Ascending aorta (tissue), 2 donors: ENCODE results near the gene EXOC4. TPM values are rescaled to one million over a fixed set of nuclear protein-coding genes. Genes with fewer than 3 reads are reported as not detected.

Experiments
- DNase-seq, 2 donors: peaks; one replicate each; pipeline ENCODE4 v3.0.0-alpha.2; 2019; ENCODE audit warnings: low spot score in 2 of 2
- H3K27ac ChIP-seq, 2 donors: fragments of 200-600 bp; sonication (generic); one replicate each; pipeline ENCODE4 v1.5.1; 2016 to 2017; ENCODE audit warnings: mild to moderate bottlenecking in 1 of 2
- H3K27me3 ChIP-seq: fragments of 200-600 bp; sonication (generic); one replicate; pipeline ENCODE4 v1.5.1; 2017
- H3K36me3 ChIP-seq, 2 donors: fragments of 200-600 bp; sonication (generic); one replicate each; pipeline ENCODE4 v1.5.1; 2016
- H3K4me1 ChIP-seq, 2 donors: fragments of 200-600 bp; sonication (generic); one replicate each; pipeline ENCODE4 v1.5.1; 2016 to 2017; ENCODE audit warnings: mild to moderate bottlenecking in 1 of 2
- H3K4me3 ChIP-seq, 2 donors: fragments of 200-600 bp; sonication (generic); one replicate each; pipeline ENCODE4 v1.5.1; 2016 to 2017; ENCODE audit warnings: mild to moderate bottlenecking in 1 of 2
- H3K9me3 ChIP-seq, 2 donors: fragments of 200-600 bp; sonication (generic); one replicate each; pipeline ENCODE4 v1.5.1; 2016
- CTCF ChIP-seq, 3 experiments: fragments of 200-600 bp in 2 of 3; fragments of 450-650 bp in 1 of 3; sonication (generic) in 2 of 3; IDR thresholded peaks; one replicate each; pipeline ENCODE4 v1.5.1; 2016 to 2019; ENCODE audit warnings: antibody characterized with exemption in 3 of 3, mild to moderate bottlenecking in 1 of 3, moderate library complexity in 1 of 3
- intact Hi-C: fragments of 100-400 bp; cut with DNase I; formaldehyde crosslinking; loops from one replicate; pipeline ENCODE4 v1.15.1; 2023
- total RNA-seq: library from RNA; depleted of rRNA; stranded (reverse); fragments of >200 nt; gene quantifications from one replicate; pipeline ENCODE4 v1.1.0, GENCODE V29; 2016

Gene EXOC4
- total RNA-seq, 1 donor from 2014 or later: 27.1 TPM

DNA sequence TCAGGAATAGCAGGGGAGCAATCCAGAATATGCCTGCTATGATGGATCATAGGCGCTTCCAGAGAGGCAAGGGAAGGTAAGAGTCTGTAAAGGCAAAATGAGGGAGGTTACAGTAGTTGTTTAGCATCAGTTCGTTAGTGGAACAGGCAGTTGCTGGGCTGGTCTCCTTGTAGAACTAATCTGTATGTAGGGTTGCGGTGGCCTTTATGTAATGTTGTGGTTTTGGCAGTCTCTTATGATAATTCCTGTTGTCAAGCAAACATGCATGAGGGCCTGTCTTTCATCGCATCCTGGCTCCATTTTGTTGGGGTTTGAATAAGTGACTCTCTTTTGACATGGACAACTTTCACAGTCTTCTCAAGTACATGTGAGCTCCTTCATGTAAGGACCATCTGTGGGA lies 446.5 kb downstream of the EXOC4 start:
- no peaks in the 10 kb centered on the region for H3K27me3 ChIP-seq
- H3K4me3 ChIP-seq: no peak overlapping the region
- no peak for TF ChIP-seq CTCF (IDR thresholded peaks at IDR 0.05)
- H3K9me3 ChIP-seq: no peaks in the 10 kb centered on the region
- H3K27ac ChIP-seq: no peak overlapping the region
- DNase-seq: no peak
- intact Hi-C loops: no loop called here
- no peaks in the 10 kb centered on the region for H3K4me1 ChIP-seq
- H3K36me3 ChIP-seq: no peaks in the 10 kb centered on the region

GRCh38 chr7:133702078-133702477 lies 449.2 kb downstream of the EXOC4 start:
- Histone ChIP-seq H3K9me3 (no peaks in the 10 kb centered on the region), H3K36me3 (no peaks in the 10 kb centered on the region), H3K4me3 (no peak overlapping the region), H3K4me1 (no peaks in the 10 kb centered on the region), H3K27ac (no peak overlapping the region), H3K27me3 (no peaks in the 10 kb centered on the region)
- no peak for DNase-seq
- TF ChIP-seq CTCF (IDR thresholded peaks at IDR 0.05): no peak
- intact Hi-C loops: no loop called here

DNA sequence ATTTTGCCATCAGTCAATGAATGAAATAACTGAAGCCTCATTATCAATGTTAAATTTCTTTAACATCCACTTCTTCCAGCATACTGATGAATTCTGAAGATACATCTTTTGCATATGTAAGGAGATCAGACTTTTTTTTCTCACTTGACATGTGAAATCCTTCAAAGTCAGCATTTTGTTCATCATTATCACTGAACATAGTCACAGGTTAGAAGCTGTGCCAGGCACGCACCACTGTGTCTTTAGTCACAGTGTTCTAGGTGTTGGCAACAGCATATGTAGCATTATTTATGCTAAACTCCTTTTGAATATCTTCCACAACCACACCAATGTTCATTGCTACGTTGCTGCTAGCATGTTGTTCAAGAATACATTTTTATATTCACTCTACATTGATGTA lies 450.1 kb downstream of the EXOC4 start:
- no peak for DNase-seq
- no peak for TF ChIP-seq CTCF (IDR thresholded peaks at IDR 0.05)

DNA sequence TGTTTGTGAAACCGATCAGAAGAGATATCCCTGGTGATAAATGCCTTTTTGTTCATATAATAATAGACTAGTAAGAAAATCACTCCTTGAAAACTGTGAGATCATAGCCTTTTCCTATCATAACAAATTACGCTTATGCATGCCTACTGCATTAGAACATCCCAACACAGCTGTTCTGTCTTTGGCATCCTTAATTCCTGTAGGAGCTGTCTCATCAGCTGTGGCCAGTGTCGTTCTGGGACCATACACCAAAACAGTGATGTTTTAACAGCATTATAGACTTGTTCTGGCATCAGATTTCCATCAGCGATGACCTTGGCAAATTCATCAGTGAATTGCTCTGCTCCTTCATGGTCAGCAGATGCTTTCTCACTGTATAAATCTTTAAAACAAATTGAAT lies 450.7 kb downstream of the EXOC4 start:
- H3K27ac ChIP-seq: no peak overlapping the region
- intact Hi-C loops: no loop called here
- TF ChIP-seq CTCF (IDR thresholded peaks at IDR 0.05): no peak
- no peaks in the 10 kb centered on the region for H3K36me3 ChIP-seq
- H3K27me3 ChIP-seq: no peaks in the 10 kb centered on the region
- H3K4me3 ChIP-seq: no peak overlapping the region
- no peaks in the 10 kb centered on the region for H3K4me1 ChIP-seq
- H3K9me3 ChIP-seq: no peaks in the 10 kb centered on the region
- DNase-seq: no peak

More for the DNA sequence above, 450.1 kb downstream of the EXOC4 start:
- Histone ChIP-seq H3K9me3 (no peaks in the 10 kb centered on the region), H3K4me3 (no peak overlapping the region), H3K27me3 (no peaks in the 10 kb centered on the region), H3K36me3 (no peaks in the 10 kb centered on the region), H3K27ac (no peak overlapping the region), H3K4me1 (no peaks in the 10 kb centered on the region)
- intact Hi-C loops: no loop called here

GRCh38 chr7:133704453-133704852 lies 451.6 kb downstream of the EXOC4 start:
- H3K9me3 ChIP-seq: no peaks in the 10 kb centered on the region
- no peaks in the 10 kb centered on the region for H3K27me3 ChIP-seq
- H3K27ac ChIP-seq: no peak overlapping the region
- intact Hi-C loops: no loop called here
- no peaks in the 10 kb centered on the region for H3K36me3 ChIP-seq
- TF ChIP-seq CTCF (IDR thresholded peaks at IDR 0.05): no peak
- no peaks in the 10 kb centered on the region for H3K4me1 ChIP-seq
- no peak overlapping the region for H3K4me3 ChIP-seq
- DNase-seq: no peak

GRCh38 chr7:133705596-133705995 lies 452.7 kb downstream of the EXOC4 start:
- Histone ChIP-seq H3K27me3 (no peaks in the 10 kb centered on the region), H3K4me1 (no peaks in the 10 kb centered on the region), H3K4me3 (no peak overlapping the region), H3K9me3 (no peaks in the 10 kb centered on the region), H3K36me3 (no peaks in the 10 kb centered on the region), H3K27ac (no peak overlapping the region)
- TF ChIP-seq CTCF (IDR thresholded peaks at IDR 0.05): no peak
- no peak for DNase-seq
- intact Hi-C loops: no loop called here
